T-helper 1 cell treated with Interleukin-12 subunit alpha and Interleukin-12 subunit beta and Interleukin-4 antibody, amounts not matched to agents 30 μg/mL and 1 μg/mL, for 36 hours (primary cell): ENCODE results near the gene CACNB2.

Experiments used
- H3K27ac Mint-ChIP-seq: one replicate; pipeline ENCODE4 v1.8.0; 2021; ENCODE audit warnings: mild to moderate bottlenecking, mixed read lengths
- H3K27me3 Mint-ChIP-seq: one replicate; pipeline ENCODE4 v1.8.0; 2021; ENCODE audit warnings: low read depth, mixed read lengths
- H3K36me3 Mint-ChIP-seq: one replicate; pipeline ENCODE4 v1.8.0; 2021; ENCODE audit warnings: low read depth, mixed read lengths
- H3K4me1 Mint-ChIP-seq: one replicate; pipeline ENCODE4 v1.8.0; 2021; ENCODE audit warnings: low read depth, mixed read lengths
- H3K4me3 Mint-ChIP-seq: one replicate; pipeline ENCODE4 v1.8.0; 2021; ENCODE audit warnings: mild to moderate bottlenecking, moderate library complexity, mixed read lengths
- H3K9me3 Mint-ChIP-seq: one replicate; pipeline ENCODE4 v1.8.0; 2021; ENCODE audit warnings: mixed read lengths

Gene CACNB2

DNA sequence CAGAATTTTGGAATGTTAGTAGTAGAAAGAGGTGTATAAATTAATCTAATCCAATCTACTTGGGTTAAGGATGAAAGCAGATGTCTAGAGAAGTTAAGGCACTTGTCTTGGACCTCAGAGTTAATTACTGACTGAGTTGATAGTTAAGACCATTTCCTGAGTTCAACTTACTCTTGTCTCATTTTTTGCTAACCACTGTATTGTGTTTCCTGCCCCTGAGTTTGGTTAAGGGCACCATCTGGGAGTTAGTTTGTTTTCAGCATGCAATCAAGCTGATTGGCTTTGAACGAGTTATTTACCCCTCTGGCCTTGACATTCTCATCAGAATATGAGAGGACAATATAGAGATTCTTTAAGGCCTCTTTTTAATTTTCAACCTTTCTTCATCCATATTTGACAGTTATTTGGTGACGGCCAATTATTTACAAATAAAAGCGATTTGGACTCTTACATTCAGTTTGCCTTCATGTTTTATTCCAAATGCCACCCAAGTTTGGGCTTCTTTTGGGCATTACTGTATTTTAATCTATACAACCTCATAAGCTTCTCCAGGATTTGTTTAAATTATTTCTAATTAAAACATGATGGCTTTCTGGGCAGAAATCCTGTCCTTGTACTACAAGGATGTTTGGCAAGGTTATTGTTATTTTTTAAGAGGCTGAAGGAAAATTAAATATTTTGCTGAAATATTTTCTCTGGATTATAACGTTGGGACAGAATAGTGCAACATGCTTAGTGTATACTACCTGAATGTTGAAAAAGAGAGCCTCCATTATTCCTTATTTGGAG, 225.0 kb downstream of the CACNB2 start:
- Mint-ChIP-seq H3K9me3 (no peaks in the 10 kb centered on the region), H3K36me3 (no peaks in the 10 kb centered on the region), H3K4me3 (no peak overlapping the region), H3K27ac (no peak overlapping the region), H3K4me1 (no peaks in the 10 kb centered on the region), H3K27me3 (no peaks in the 10 kb centered on the region)

DNA sequence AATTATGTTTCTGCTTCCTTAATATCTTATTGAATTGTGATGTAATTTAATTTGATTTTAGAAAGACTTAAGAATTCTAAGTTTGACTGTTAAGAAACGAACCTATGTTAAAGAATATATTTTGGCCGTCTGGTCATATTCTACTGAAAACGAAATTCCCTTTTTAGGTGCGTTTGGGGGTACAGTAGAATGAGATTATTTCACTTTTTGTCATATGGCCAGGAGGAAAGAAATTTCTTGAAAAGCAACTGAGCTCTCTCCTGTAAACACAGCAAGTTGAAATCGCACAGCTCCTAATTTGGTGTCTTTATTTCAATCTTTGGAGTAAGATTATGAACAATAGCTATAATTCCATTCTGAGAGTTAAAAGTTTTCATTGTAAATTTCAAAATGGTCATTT, 227.6 kb downstream of the CACNB2 start:
- Mint-ChIP-seq H3K27ac (no peak overlapping the region), H3K4me1 (no peaks in the 10 kb centered on the region), H3K36me3 (no peaks in the 10 kb centered on the region), H3K9me3 (no peaks in the 10 kb centered on the region), H3K27me3 (no peaks in the 10 kb centered on the region), H3K4me3 (no peak overlapping the region)

DNA sequence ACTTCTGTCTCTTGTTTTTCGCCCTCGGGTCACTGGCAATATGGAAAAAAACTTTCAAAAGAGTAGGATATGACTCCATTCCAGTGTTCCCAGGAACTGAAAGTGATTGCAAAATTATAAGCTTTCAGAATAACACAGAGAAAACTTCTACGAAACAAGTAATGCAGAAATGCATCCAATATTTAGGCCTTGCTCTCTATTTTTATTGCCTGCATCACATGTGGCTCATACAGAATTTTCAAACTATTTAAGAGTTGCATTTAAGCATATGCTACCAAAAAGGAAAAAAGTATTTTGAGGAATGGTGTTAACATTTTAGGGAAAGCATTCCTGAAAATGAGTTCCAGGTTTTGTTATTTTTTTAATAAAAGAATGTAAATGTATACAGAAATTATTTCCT, 228.0 kb downstream of the CACNB2 start:
- Mint-ChIP-seq H3K27me3 (no peaks in the 10 kb centered on the region), H3K4me1 (no peaks in the 10 kb centered on the region), H3K4me3 (no peak overlapping the region), H3K36me3 (no peaks in the 10 kb centered on the region), H3K9me3 (no peaks in the 10 kb centered on the region), H3K27ac (no peak overlapping the region)

DNA sequence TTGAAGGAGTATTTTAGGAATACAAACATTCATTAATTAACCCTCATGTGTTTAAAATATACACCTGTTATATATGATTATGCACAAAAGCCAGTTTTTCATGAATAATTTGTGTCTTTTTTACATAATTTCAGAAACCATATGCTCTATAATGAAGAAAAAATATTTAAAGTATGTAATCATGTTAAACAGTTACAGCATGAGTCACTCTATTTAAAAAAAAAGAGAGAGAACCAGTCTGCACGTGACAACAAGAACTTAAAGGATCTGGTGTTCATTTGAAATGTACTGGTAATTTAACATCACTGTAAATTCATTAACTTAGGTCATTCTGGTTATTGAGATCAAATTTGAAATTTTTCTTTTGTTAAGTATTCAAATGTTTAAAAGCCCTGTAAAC, 228.5 kb downstream of the CACNB2 start:
- H3K9me3 Mint-ChIP-seq, result no peaks in the 10 kb centered on the region
- H3K27ac Mint-ChIP-seq, result no peak overlapping the region
- H3K27me3 Mint-ChIP-seq, result no peaks in the 10 kb centered on the region
- no peak overlapping the region for H3K4me3 Mint-ChIP-seq
- H3K36me3 Mint-ChIP-seq, result no peaks in the 10 kb centered on the region
- no peaks in the 10 kb centered on the region for H3K4me1 Mint-ChIP-seq

DNA sequence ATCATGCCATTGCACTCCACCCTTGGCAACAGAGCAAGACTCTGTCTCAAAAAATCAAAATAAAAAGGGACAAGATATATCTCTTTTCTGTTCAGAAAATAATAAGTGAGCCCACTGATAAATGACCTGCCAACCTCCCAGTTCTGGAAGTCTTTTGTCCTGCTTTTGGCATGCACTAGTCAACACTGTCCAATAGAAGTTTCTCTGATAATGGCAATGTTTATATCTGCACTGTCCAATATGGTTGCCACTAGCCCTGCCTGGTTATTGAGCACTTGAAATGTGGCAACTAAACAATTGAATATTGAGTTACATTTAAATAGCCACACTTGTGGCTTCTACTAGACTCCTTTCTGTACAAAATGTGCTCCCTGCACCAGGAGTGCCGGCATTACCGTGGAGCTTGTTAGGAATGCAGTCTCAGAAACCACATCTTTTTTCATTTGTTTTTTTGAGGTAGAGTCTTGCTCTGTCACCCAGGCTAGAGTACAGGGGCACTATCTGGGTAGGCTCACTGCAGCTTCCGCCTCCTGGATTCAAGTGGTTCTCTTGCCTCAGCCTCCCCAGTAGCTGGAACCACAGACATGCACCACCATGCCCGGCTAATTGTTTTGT, 229.7 kb downstream of the CACNB2 start:
- no peaks in the 10 kb centered on the region for H3K27me3 Mint-ChIP-seq

DNA sequence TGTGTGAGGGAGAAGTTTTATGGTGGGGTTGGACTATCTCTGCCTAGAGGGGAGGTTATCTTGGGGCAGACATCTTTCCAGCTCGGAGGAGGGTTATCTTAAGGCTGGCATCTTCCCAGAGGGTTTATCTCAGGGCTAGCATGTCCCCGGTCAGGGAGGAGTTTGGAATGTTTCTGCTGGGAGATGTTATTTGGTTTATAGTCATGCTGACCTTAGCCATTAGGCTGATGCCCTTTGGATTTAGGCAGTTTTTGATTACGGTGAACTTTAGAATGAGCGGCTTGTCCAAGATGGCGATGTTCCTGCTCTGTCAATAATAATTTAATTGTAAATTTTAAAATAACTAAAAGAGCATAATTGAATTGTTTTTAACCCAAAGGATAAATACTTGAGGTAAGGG, 236.4 kb downstream of the CACNB2 start:
- no peak overlapping the region for H3K4me3 Mint-ChIP-seq

More for the DNA sequence above, 229.7 kb downstream of the CACNB2 start:
- Mint-ChIP-seq H3K4me3 (no peak overlapping the region), H3K27ac (no peak overlapping the region), H3K4me1 (no peaks in the 10 kb centered on the region), H3K9me3 (no peaks in the 10 kb centered on the region), H3K36me3 (no peaks in the 10 kb centered on the region)

DNA sequence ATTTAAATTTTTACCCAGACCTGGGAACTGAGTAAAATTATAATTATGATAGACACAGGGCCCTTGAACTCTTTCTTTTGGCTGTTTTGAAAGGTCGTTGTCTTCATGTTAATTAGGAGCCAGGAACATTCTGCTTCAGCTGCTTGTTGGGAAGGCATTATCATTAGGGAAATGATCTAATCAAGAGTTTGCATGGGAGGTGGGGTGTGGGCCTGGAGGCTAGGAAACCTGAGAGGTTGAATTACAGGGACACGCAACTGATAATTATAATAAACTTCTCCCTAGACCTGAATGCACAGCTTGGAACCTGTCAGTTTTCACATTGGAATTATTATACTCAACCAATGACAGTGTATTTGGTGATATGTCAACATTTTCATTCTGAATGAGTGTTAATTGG, 237.7 kb downstream of the CACNB2 start:
- no peaks in the 10 kb centered on the region for H3K36me3 Mint-ChIP-seq
- no peaks in the 10 kb centered on the region for H3K27me3 Mint-ChIP-seq
- H3K4me3 Mint-ChIP-seq, result no peak overlapping the region
- no peaks in the 10 kb centered on the region for H3K9me3 Mint-ChIP-seq
- no peaks in the 10 kb centered on the region for H3K4me1 Mint-ChIP-seq
- H3K27ac Mint-ChIP-seq, result no peak overlapping the region

More for the DNA sequence above, 236.4 kb downstream of the CACNB2 start:
- no peaks in the 10 kb centered on the region for H3K27me3 Mint-ChIP-seq
- no peak overlapping the region for H3K27ac Mint-ChIP-seq
- no peaks in the 10 kb centered on the region for H3K4me1 Mint-ChIP-seq
- no peaks in the 10 kb centered on the region for H3K9me3 Mint-ChIP-seq
- H3K36me3 Mint-ChIP-seq, result no peaks in the 10 kb centered on the region

DNA sequence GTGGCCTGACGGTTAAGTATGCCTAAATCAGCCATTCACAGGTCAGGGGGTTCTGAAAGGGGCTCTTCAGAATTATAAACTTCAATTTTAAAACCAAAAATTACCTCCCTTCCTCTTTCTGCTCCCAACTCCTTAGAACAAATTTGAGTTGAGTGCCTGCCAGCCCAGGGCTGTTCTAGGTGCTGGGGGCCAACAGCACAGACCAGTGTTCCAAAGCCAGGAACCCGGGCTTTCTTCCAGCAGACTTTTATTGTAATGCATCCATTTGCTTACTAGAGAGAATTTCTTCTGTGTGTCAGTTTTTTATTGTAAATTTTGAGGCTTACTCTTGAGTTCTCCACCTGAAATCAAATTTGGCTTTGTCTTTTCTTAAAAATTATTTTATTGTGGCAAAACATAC, 238.5 kb downstream of the CACNB2 start:
- no peaks in the 10 kb centered on the region for H3K4me1 Mint-ChIP-seq
- no peak overlapping the region for H3K4me3 Mint-ChIP-seq
- no peaks in the 10 kb centered on the region for H3K9me3 Mint-ChIP-seq
- H3K27ac Mint-ChIP-seq, result no peak overlapping the region
- no peaks in the 10 kb centered on the region for H3K27me3 Mint-ChIP-seq
- H3K36me3 Mint-ChIP-seq, result no peaks in the 10 kb centered on the region

DNA sequence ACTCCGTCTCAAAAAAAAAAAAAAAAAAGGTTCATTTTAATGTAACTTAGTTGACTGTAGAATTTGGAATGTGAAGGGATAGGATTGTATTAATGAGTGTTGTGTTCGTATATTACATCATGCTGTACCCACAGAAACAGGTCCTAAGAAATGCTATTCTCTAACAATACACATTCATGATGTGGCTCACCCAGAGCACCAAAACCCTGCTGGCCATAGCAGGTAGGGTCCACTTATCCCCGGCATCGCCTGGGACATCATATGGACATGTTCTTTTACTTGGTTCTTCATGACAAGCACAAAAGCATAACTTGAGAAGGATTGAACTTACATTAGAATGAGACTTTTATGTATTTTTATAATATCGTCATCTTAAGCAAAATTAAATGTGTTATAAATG, 241.5 kb downstream of the CACNB2 start:
- no peaks in the 10 kb centered on the region for H3K4me1 Mint-ChIP-seq
- H3K27me3 Mint-ChIP-seq, result no peaks in the 10 kb centered on the region
- H3K4me3 Mint-ChIP-seq, result no peak overlapping the region
- no peak overlapping the region for H3K27ac Mint-ChIP-seq
- no peaks in the 10 kb centered on the region for H3K36me3 Mint-ChIP-seq
- no peaks in the 10 kb centered on the region for H3K9me3 Mint-ChIP-seq

DNA sequence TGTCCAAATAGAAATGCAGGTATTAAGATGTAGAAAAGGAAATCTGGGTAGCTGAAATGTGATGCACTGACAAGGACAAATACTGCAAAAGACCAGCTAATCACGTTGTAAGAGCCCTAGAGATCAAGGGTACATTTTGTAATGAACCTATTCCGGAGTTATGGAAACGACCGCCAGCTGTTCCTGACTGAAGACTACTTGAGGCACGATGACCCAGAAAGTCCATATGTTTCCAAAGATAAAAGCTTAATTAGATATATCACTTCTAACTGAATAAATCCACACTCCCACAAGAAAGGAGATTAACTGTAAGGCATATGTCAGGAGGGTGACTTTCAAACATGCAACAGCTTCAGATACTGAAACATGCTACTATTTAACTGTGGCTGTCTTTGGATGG, 257.7 kb downstream of the CACNB2 start:
- Mint-ChIP-seq H3K27ac (no peak overlapping the region), H3K4me3 (no peak overlapping the region), H3K9me3 (no peaks in the 10 kb centered on the region), H3K27me3 (peaks cover 24% of the 10 kb centered on the region), H3K4me1 (peaks cover 4% of the 10 kb centered on the region), H3K36me3 (no peaks in the 10 kb centered on the region)

DNA sequence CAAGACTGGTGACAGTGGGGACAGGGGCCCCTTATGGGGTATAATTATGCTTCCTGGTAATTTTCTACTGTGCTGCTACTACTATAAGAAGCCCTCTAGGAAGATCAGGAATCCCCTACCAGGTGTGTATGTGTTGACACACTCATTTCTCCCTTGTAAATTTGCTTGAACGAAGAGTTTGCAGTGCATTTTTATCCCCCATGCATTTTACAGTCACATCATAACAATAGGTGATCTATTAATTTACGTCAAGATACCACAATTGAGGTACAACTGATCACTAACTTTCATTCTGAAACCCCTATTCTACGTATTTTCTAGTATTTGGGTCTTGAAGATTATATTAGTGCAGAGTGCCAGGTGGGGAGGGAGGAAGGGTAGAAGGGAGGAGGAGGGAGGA, 258.9 kb downstream of the CACNB2 start:
- H3K36me3 Mint-ChIP-seq, result no peaks in the 10 kb centered on the region
- H3K4me3 Mint-ChIP-seq, result no peak overlapping the region
- H3K27me3 Mint-ChIP-seq, result peaks cover 24% of the 10 kb centered on the region
- no peaks in the 10 kb centered on the region for H3K9me3 Mint-ChIP-seq
- H3K4me1 Mint-ChIP-seq, result peaks cover 4% of the 10 kb centered on the region
- no peak overlapping the region for H3K27ac Mint-ChIP-seq

DNA sequence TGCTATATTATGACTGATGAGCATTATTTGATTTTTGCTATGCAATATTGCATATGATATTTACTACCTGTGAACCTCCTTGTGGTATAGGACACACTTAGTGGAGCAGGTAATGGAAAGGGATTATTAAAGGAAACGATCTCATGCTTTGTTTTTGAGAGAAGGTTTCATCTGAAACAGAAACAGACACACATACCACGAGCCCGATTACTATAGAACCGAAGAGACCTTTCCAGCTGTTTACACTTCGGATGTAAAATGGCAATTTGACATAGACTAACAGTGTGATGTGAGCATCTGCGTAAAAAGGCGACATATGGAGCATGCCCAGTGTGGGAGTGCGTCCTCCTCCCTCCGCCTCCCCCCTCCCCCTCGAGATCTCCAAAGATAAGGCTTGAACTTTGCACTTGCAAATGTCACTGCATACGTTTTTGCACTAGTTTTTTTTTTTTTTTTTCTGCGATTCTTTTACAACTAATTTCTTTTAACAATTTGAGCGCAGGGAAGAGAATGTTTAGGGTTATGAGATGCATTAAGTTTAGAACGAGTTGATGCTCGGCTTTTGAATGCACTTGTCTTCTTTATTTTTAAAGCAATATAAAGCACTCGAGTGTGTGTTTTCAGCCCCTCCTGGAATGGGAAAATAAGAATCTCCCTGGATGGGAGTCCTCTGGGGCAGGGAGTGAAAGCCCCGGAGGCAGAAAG, 260.1 kb downstream of the CACNB2 start:
- H3K27ac Mint-ChIP-seq, result no peak overlapping the region
- H3K36me3 Mint-ChIP-seq, result no peaks in the 10 kb centered on the region
- no peaks in the 10 kb centered on the region for H3K9me3 Mint-ChIP-seq
- peak overlapping the region; percentile 16 for H3K4me3 Mint-ChIP-seq
- peaks cover 4% of the 10 kb centered on the region for H3K4me1 Mint-ChIP-seq
- peaks cover 24% of the 10 kb centered on the region for H3K27me3 Mint-ChIP-seq

DNA sequence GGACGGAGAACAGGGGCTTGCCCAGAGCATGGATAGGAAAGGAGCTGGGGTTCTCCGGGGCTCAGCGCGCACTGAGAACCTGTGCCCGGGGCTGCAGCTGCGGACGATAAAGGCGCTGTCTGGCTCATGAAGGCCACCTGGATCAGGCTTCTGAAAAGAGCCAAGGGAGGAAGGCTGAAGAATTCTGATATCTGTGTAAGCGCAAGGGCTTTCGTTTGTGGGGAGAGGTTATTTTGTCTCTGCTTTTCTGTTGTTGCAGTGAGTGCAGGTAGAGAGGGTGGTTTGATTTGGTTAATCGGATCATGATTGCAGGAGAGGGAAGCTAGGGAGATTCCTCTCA, 260.7 kb downstream of the CACNB2 start:
- peaks cover 24% of the 10 kb centered on the region for H3K27me3 Mint-ChIP-seq
- H3K9me3 Mint-ChIP-seq, result no peaks in the 10 kb centered on the region
- H3K27ac Mint-ChIP-seq, result no peak overlapping the region
- H3K4me1 Mint-ChIP-seq, result peaks cover 4% of the 10 kb centered on the region
- H3K36me3 Mint-ChIP-seq, result no peaks in the 10 kb centered on the region
- H3K4me3 Mint-ChIP-seq, result no peak overlapping the region

DNA sequence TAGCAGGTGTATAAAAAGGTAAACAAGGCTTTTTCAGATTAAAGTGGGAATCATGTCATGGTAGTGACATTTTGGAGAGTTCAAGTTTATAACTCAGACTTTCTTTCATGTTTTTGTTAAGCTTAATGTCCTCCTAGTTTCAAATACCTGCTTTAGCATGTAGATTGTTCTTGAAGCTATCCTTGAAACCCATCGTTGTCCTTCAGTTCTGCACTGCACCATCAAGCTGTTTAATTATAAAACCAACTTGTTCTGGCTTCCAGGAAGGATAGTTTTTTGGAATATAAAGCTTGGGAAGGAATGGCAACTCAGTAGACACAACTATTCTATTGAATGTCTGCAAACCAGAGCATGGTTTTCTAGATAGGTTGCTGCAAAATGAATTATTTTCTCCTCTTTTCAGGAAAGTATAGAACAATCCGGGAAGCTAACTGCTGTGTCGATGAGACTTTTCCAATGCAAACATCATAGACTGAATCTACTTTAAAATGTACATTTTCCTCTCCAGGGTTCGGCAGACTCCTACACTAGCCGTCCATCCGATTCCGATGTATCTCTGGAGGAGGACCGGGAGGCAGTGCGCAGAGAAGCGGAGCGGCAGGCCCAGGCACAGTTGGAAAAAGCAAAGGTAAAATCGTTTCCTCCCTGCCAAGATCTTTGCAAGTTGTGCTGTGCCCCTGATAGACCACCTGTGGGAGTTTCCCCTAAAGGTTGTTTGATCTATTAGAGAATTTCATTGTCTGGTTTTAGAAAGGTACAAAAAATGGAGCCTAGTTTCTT, 261.4 kb downstream of the CACNB2 start:
- Mint-ChIP-seq H3K27ac (no peak overlapping the region), H3K4me1 (peaks cover 4% of the 10 kb centered on the region), H3K9me3 (no peaks in the 10 kb centered on the region), H3K36me3 (no peaks in the 10 kb centered on the region), H3K27me3 (peaks cover 24% of the 10 kb centered on the region), H3K4me3 (no peak overlapping the region)
